HepG2 (cell line): ENCODE data around the gene TIMM44. TPM values are rescaled to one million over a fixed set of nuclear protein-coding genes. Genes with fewer than 3 reads are reported as not detected.

ENCODE experiments used
- AFF4 ChIP-seq: sonication (generic); formaldehyde crosslinking; IDR thresholded peaks from 2 replicates; pipeline ENCODE4 v1.4.0; 2020; ENCODE audit warnings: missing genetic modification reagents
- AKAP8 ChIP-seq: sonication (generic); formaldehyde crosslinking; IDR thresholded peaks from 2 replicates; pipeline ENCODE4 v1.5.1; 2020; ENCODE audit warnings: mild to moderate bottlenecking, missing genetic modification reagents
- ARID4A ChIP-seq: sonication (generic); formaldehyde crosslinking; IDR thresholded peaks from 2 replicates; pipeline ENCODE4 v1.5.0; 2020; ENCODE audit warnings: mild to moderate bottlenecking, missing genetic modification reagents, borderline replicate concordance
- CBX2 ChIP-seq, 2 experiments: fragments of 200-600 bp in 1 of 2; sonication (generic); formaldehyde crosslinking in 1 of 2; IDR thresholded peaks; 2 replicates each; pipeline versions ENCODE4 v1.7.0 to v1.8.1; 2018 to 2022; ENCODE audit warnings: low read depth in 2 of 2, low read length in 1 of 2, mild to moderate bottlenecking in 1 of 2, missing genetic modification reagents in 1 of 2
- FOXO4 ChIP-seq: sonication (generic); formaldehyde crosslinking; conservative IDR thresholded peaks from 2 replicates; pipeline ENCODE4 v1.8.1; 2023; ENCODE audit warnings: missing genetic modification reagents
- GMEB1 ChIP-seq: sonication (generic); formaldehyde crosslinking; IDR thresholded peaks from 2 replicates; pipeline ENCODE4 v1.5.1; 2020; ENCODE audit warnings: missing genetic modification reagents, mild to moderate bottlenecking, borderline replicate concordance
- HNF1B ChIP-seq: sonication (generic); formaldehyde crosslinking; IDR thresholded peaks from 2 replicates; pipeline ENCODE4 v1.5.1; 2020; ENCODE audit warnings: mild to moderate bottlenecking, moderate library complexity, missing genetic modification reagents
- MED13 ChIP-seq: sonication (generic); formaldehyde crosslinking; IDR thresholded peaks from 2 replicates; pipeline ENCODE4 v1.5.0; 2020; ENCODE audit warnings: missing genetic modification reagents
- MXI1 ChIP-seq: IDR thresholded peaks from 3 replicates; pipeline ENCODE4 v1.6.1; 2012; ENCODE audit warnings: low read depth, low read length, inconsistent platforms, borderline replicate concordance
- REL ChIP-seq: sonication (generic); formaldehyde crosslinking; conservative IDR thresholded peaks from 2 replicates; pipeline ENCODE4 v1.8.0; 2022; ENCODE audit warnings: mild to moderate bottlenecking, missing genetic modification reagents, moderate library complexity
- SMC3 ChIP-seq: IDR thresholded peaks from 2 replicates; pipeline ENCODE4 v1.6.1; 2011; ENCODE audit warnings: low read length, improper control_type of control experiment
- SP4 ChIP-seq: sonication (generic); formaldehyde crosslinking; IDR thresholded peaks from 2 replicates; pipeline ENCODE4 v1.8.1; 2023; ENCODE audit warnings: mild to moderate bottlenecking, missing genetic modification reagents
- ZNF264 ChIP-seq: sonication (generic); formaldehyde crosslinking; IDR thresholded peaks from 2 replicates; pipeline ENCODE4 v1.4.0; 2020; ENCODE audit warnings: missing genetic modification reagents
- ZNF772 ChIP-seq: sonication (generic); formaldehyde crosslinking; IDR thresholded peaks from 2 replicates; pipeline ENCODE4 v1.5.0; 2020; ENCODE audit warnings: mild to moderate bottlenecking, missing genetic modification reagents
- polyA plus RNA-seq, 8 experiments: library from polyadenylated mRNA; depleted of rRNA in 3 of 8; stranded (reverse) in 7 of 8; unstranded in 1 of 8; fragments of >200 nt; fragmentation: Illumina TruSeq in 4 of 8; extraction: Trizol in 4 of 8; gene quantifications; 2 replicates each; pipeline versions ENCODE4 v1.2.1 to v1.2.3, GENCODE V29; 2011 to 2016; ENCODE audit warnings: low read depth in 4 of 8, missing spikeins in 1 of 8, mixed read lengths in 1 of 8; ENCODE audit not compliant: insufficient read depth in 1 of 8
- total RNA-seq, 5 experiments: library from RNA; depleted of rRNA; stranded (reverse); fragments of >200 nt; fragmentation: Illumina TruSeq; extraction: Trizol; gene quantifications; 2 replicates each; pipeline ENCODE4 v1.2.3, GENCODE V29; 2016; ENCODE audit warnings: low read depth in 1 of 5

The TIMM44 gene
- total and polyA plus RNA-seq, 2 of the 13 experiments (the other 11 are each of a cell fraction or from before 2014, with no cell fraction given) = 42.9 to 72.6 TPM

GRCh38 chr19:7918615-7919421 lies 24.6 kb downstream of the TIMM44 start (continued):
- TF ChIP-seq HNF1B (CRISPR knock-in tag) (peak; percentile 85), REL (CRISPR knock-in tag) (no peak), ARID4A (CRISPR knock-in tag) (no peak; the same call in 1 of the 2 replicates), FOXO4 (CRISPR knock-in tag) (no peak), ZNF264 (0 out of 2 replicates have a peak, but pooled peaks have one; percentile 19), CBX2 (IDR thresholded peaks at IDR 0.05; ENCODE audit: low read depth, low read length) (no peak), CBX2 (CRISPR knock-in tag; IDR thresholded peaks at IDR 0.05; ENCODE audit: low read depth) (no peak), SMC3 (no peak), MXI1 (peak; percentile 49; the same call in 1 of the 3 replicates), ZNF772 (CRISPR knock-in tag) (peak; percentile 81; the same call in 1 of the 2 replicates), AKAP8 (CRISPR knock-in tag) (peak; percentile 77), AFF4 (CRISPR knock-in tag) (0 out of 2 replicates have a peak, but pooled peaks have one; percentile 46), GMEB1 (CRISPR knock-in tag) (no peak), MED13 (CRISPR knock-in tag) (peak; percentile 31; the same call in 1 of the 2 replicates), SP4 (CRISPR knock-in tag) (peak; percentile 80)
